Neuronal stem cell (in vitro differentiated cells): Measurements from ENCODE around the gene IFI27.

Experiments used
- DNase-seq: peaks from one replicate; pipeline ENCODE4 v3.0.0-alpha.2; 2013; ENCODE audit warnings: low spot score
- H2AFZ ChIP-seq: one replicate; pipeline ENCODE4 v1.6.1; 2013; ENCODE audit warnings: mild to moderate bottlenecking, low read length, inconsistent platforms
- H2AK5ac ChIP-seq: 2 replicates; pipeline ENCODE4 v1.6.1; 2013; ENCODE audit warnings: low read depth, mild to moderate bottlenecking, inconsistent platforms, low read length, moderate library complexity, mixed read lengths
- H2BK120ac ChIP-seq: 2 replicates; pipeline ENCODE4 v1.6.1; 2013; ENCODE audit warnings: low read depth, mild to moderate bottlenecking, inconsistent platforms, low read length, moderate library complexity, mixed read lengths
- H2BK12ac ChIP-seq: one replicate; pipeline ENCODE4 v1.6.1; 2013; ENCODE audit warnings: low read length, inconsistent platforms
- H2BK15ac ChIP-seq: 2 replicates; pipeline ENCODE4 v1.6.1; 2013; ENCODE audit warnings: mild to moderate bottlenecking, low read length, inconsistent platforms, mixed read lengths
- H2BK5ac ChIP-seq: one replicate; pipeline ENCODE4 v1.6.1; 2013; ENCODE audit warnings: inconsistent platforms, mild to moderate bottlenecking, low read length, moderate library complexity
- H3K14ac ChIP-seq: one replicate; pipeline ENCODE4 v1.6.1; 2013; ENCODE audit warnings: low read length, inconsistent platforms
- H3K18ac ChIP-seq: 2 replicates; pipeline ENCODE4 v1.6.1; 2013; ENCODE audit warnings: low read length, inconsistent platforms
- H3K23ac ChIP-seq: 2 replicates; pipeline ENCODE4 v1.6.1; 2013; ENCODE audit warnings: low read depth, mild to moderate bottlenecking, mixed read lengths, low read length, inconsistent platforms; ENCODE audit not compliant: poor library complexity
- H3K27ac ChIP-seq: replicated peaks from 3 replicates; pipeline ENCODE4 v1.5.1; 2013; ENCODE audit warnings: low read length, inconsistent platforms
- H3K27me3 ChIP-seq, 3 experiments: 2 replicates each; pipeline ENCODE4 v1.6.1; 2013; ENCODE audit warnings: low read length in 3 of 3, mild to moderate bottlenecking in 2 of 3, inconsistent platforms in 1 of 3, low read depth in 1 of 3, mixed read lengths in 1 of 3, moderate library complexity in 1 of 3; ENCODE audit not compliant: control insufficient read depth in 3 of 3, insufficient read depth in 3 of 3
- H3K36me3 ChIP-seq, 2 donors: replicated peaks in 1 of 2; 2 replicates each; pipeline ENCODE4 v1.6.1; 2013; ENCODE audit warnings: low read length in 2 of 2; ENCODE audit not compliant: control insufficient read depth in 2 of 2, insufficient read depth in 2 of 2
- H3K4ac ChIP-seq: 2 replicates; pipeline ENCODE4 v1.6.1; 2013; ENCODE audit warnings: inconsistent platforms, mild to moderate bottlenecking, low read length, moderate library complexity
- H3K4me1 ChIP-seq, 2 donors: 1 replicate in 1 of 2; 2 replicates in 1 of 2; pipeline ENCODE4 v1.6.1; 2013; ENCODE audit warnings: low read length in 2 of 2, low read depth in 1 of 2; ENCODE audit not compliant: control insufficient read depth in 2 of 2, insufficient read depth in 1 of 2
- H3K4me2 ChIP-seq: one replicate; pipeline ENCODE4 v1.6.1; 2013; ENCODE audit warnings: mild to moderate bottlenecking, low read length, inconsistent platforms; ENCODE audit not compliant: insufficient read depth, poor library complexity, severe bottlenecking
- H3K4me3 ChIP-seq, 2 donors: 2 replicates each; pipeline ENCODE4 v1.5.1; 2013; ENCODE audit warnings: low read length in 2 of 2, mild to moderate bottlenecking in 2 of 2, inconsistent platforms in 1 of 2, moderate library complexity in 1 of 2
- H3K79me1 ChIP-seq: one replicate; pipeline ENCODE4 v1.6.1; 2013; ENCODE audit warnings: low read depth, mild to moderate bottlenecking, inconsistent platforms, low read length, moderate library complexity
- H3K9ac ChIP-seq: one replicate; pipeline ENCODE4 v1.6.1; 2013; ENCODE audit warnings: mild to moderate bottlenecking, low read depth, low read length, inconsistent platforms; ENCODE audit not compliant: poor library complexity
- H3K9me3 ChIP-seq, 2 donors: replicated peaks in 1 of 2; 2 replicates each; pipeline versions ENCODE3 to v1.6.1; 2013; ENCODE audit warnings: low read length in 2 of 2, mild to moderate bottlenecking in 2 of 2, inconsistent platforms in 1 of 2, low read depth in 1 of 2, mixed read lengths in 1 of 2, moderate library complexity in 1 of 2; ENCODE audit not compliant: control insufficient read depth in 2 of 2, insufficient read depth in 1 of 2
- H4K8ac ChIP-seq: one replicate; pipeline ENCODE4 v1.6.1; 2013; ENCODE audit warnings: low read depth, mild to moderate bottlenecking, inconsistent platforms, low read length, moderate library complexity
- H4K91ac ChIP-seq: one replicate; pipeline ENCODE4 v1.6.1; 2013; ENCODE audit warnings: low read length, low read depth, mild to moderate bottlenecking, inconsistent platforms; ENCODE audit not compliant: poor library complexity
- WGBS, 2 donors: extraction: QIAGEN DNeasy Blood & Tissue Kit; methylation state at CpG; one replicate each; pipeline ENCODE4 v1.1.7; 2013; ENCODE audit warnings: missing lambda C conversion rate in 2 of 2, mixed read lengths in 1 of 2; ENCODE audit not compliant: insufficient read length in 2 of 2, insufficient replicate concordance in 1 of 2; ENCODE audit errors: extremely low coverage in 2 of 2; 5-methylcytosine and 5-hydroxymethylcytosine counted together

Gene IFI27

GRCh38 chr14:94139006-94139405 lies 28.5 kb downstream of the IFI27 start:
- DNase-seq: no peak
- Histone ChIP-seq H3K9ac (peak overlapping the region; percentile 25), H4K8ac (no peak overlapping the region), H2BK120ac (no peak overlapping the region), H3K4me1 (peaks cover 8 to 13% of the 10 kb centered on the region in 2 donors), H3K18ac (peak overlapping the region; percentile 72), H2AFZ (peak overlapping the region; percentile 3), H3K4me2 (no peak overlapping the region), H3K9me3 (peaks cover 0 to 10% of the 10 kb centered on the region in 2 donors), H2BK15ac (peak overlapping the region; percentile 68), H3K14ac (no peak overlapping the region), H3K79me1 (no peaks in the 10 kb centered on the region), H2BK12ac (no peak overlapping the region), H3K27ac (no peak overlapping the region), H3K4ac (no peak overlapping the region), H3K36me3 (no peaks in the 10 kb centered on the region), H2BK5ac (peak overlapping the region; percentile 60), H3K23ac (no peak overlapping the region), H3K4me3 (no peak overlapping the region), H4K91ac (no peak overlapping the region), H3K27me3 (no peaks in the 10 kb centered on the region), H2AK5ac (no peak overlapping the region)
- no CpG with 5 or more reads among the region's 5 CpGs for WGBS, 2 donors

- H4K8ac ChIP-seq: no peak overlapping the region
- H2BK12ac ChIP-seq: no peak overlapping the region
Observed at GRCh38 chr14:94139421-94139820, 28.9 kb downstream of the IFI27 start.

DNA sequence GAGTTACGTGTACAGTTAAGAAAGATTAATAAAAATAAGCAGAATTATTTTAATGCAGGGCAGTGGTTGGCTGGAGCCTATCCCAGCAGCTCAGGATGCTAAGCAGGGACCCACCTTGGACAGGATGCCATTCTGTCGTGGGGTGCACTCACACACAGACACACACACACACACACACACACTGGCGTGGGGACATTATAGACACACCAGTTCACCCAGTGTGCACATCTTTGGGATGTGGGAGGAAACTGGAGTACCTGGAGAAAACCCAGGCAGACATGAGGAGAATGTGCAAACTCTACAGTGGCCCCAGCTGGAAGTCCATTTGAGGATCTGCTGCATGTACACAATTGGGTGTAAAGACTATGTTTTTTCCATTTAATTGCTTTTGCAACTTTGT lies 31.7 kb downstream of the IFI27 start:
- Histone ChIP-seq H3K23ac (no peak overlapping the region), H3K4me2 (no peak overlapping the region), H3K27ac (no peak overlapping the region), H3K14ac (peak overlapping the region; percentile 91), H2AK5ac (no peak overlapping the region), H3K27me3 (no peaks in the 10 kb centered on the region), H3K9ac (no peak overlapping the region), H2BK120ac (no peak overlapping the region), H3K4me3 (no peak overlapping the region), H3K18ac (peak overlapping the region; percentile 63), H2BK12ac (no peak overlapping the region), H3K4me1 (peaks cover 16 to 18% of the 10 kb centered on the region in 2 donors), H3K9me3 (no peaks in the 10 kb centered on the region), H3K4ac (no peak overlapping the region), H3K36me3 (no peaks in the 10 kb centered on the region), H2AFZ (no peak overlapping the region), H4K91ac (peak overlapping the region; percentile 24), H3K79me1 (no peaks in the 10 kb centered on the region), H4K8ac (no peak overlapping the region), H2BK5ac (no peak overlapping the region), H2BK15ac (no peak overlapping the region)
- no peak for DNase-seq
- no CpG with 5 or more reads among the region's 3 CpGs for WGBS, 2 donors

More at GRCh38 chr14:94139421-94139820, 28.9 kb downstream of the IFI27 start:
- no peak overlapping the region for H3K4ac ChIP-seq
- H3K27me3 ChIP-seq: no peaks in the 10 kb centered on the region
- H3K14ac ChIP-seq: no peak overlapping the region
- no peak overlapping the region for H3K27ac ChIP-seq
- no peak overlapping the region for H3K23ac ChIP-seq
- H2AK5ac ChIP-seq: no peak overlapping the region
- H3K4me3 ChIP-seq: no peak overlapping the region
- H2BK15ac ChIP-seq: no peak overlapping the region
- no peak overlapping the region for H3K4me2 ChIP-seq
- no peaks in the 10 kb centered on the region for H3K36me3 ChIP-seq
- H3K4me1 ChIP-seq: peaks cover 9 to 13% of the 10 kb centered on the region in 2 donors
- peaks cover 0 to 10% of the 10 kb centered on the region in 2 donors for H3K9me3 ChIP-seq
- no peak overlapping the region for H3K9ac ChIP-seq
- H2AFZ ChIP-seq: no peak overlapping the region
- H2BK120ac ChIP-seq: no peak overlapping the region
- no peak for DNase-seq
- no peak overlapping the region for H3K18ac ChIP-seq
- no peaks in the 10 kb centered on the region for H3K79me1 ChIP-seq
- H4K91ac ChIP-seq: no peak overlapping the region
- no CpG with 5 or more reads among the region's 5 CpGs for WGBS, 2 donors
- no peak overlapping the region for H2BK5ac ChIP-seq

GRCh38 chr14:94142836-94143235 lies 32.3 kb downstream of the IFI27 start:
- Histone ChIP-seq H2BK120ac (no peak overlapping the region), H3K4me1 (peaks cover 16 to 18% of the 10 kb centered on the region in 2 donors), H3K9ac (no peak overlapping the region), H2AFZ (no peak overlapping the region), H3K14ac (no peak overlapping the region), H3K23ac (no peak overlapping the region), H2BK15ac (no peak overlapping the region), H3K9me3 (no peaks in the 10 kb centered on the region), H3K18ac (no peak overlapping the region), H3K4ac (no peak overlapping the region), H3K79me1 (no peaks in the 10 kb centered on the region), H3K27me3 (no peaks in the 10 kb centered on the region), H2AK5ac (no peak overlapping the region), H3K36me3 (no peaks in the 10 kb centered on the region), H2BK12ac (no peak overlapping the region), H3K4me3 (no peak overlapping the region), H3K27ac (no peak overlapping the region), H4K91ac (no peak overlapping the region), H4K8ac (no peak overlapping the region), H2BK5ac (no peak overlapping the region), H3K4me2 (no peak overlapping the region)
- WGBS, 2 donors: no CpG with 5 or more reads among the region's 1 CpG
- DNase-seq: no peak
